Loucy (cell line): ENCODE measurements around the gene RPH3AL.
A peak's percentile ranks its signal among the peaks of the same experiment; 100 is the strongest.

ENCODE experiments used
- H2AFZ ChIP-seq: fragments of 200-600 bp; sonication (generic); 2 replicates; pipeline ENCODE4 v1.6.0; 2016; ENCODE audit warnings: antibody characterized with exemption, mild to moderate bottlenecking, low read length, moderate library complexity
- H3F3A ChIP-seq: fragments of 200-600 bp; 2 replicates; pipeline ENCODE4 v1.6.0; 2016; ENCODE audit warnings: antibody characterized with exemption, low read depth, mild to moderate bottlenecking
- H3K27me3 ChIP-seq: fragments of 200-600 bp; sonication (generic); 2 replicates; pipeline ENCODE4 v1.6.1; 2014; ENCODE audit warnings: low read length, mild to moderate bottlenecking; ENCODE audit not compliant: insufficient read depth, poor library complexity, severe bottlenecking
- H3K36me3 ChIP-seq: fragments of 200-600 bp; sonication (generic); 2 replicates; pipeline ENCODE4 v1.6.1; 2016; ENCODE audit warnings: low read length; ENCODE audit not compliant: insufficient read depth
- H3K4me1 ChIP-seq: fragments of 200-600 bp; sonication (generic); 2 replicates; pipeline ENCODE4 v1.5.1; 2014; ENCODE audit warnings: low read length, mild to moderate bottlenecking; ENCODE audit not compliant: insufficient read depth, poor library complexity, severe bottlenecking
- H3K4me2 ChIP-seq: fragments of 200-600 bp; sonication (generic); 2 replicates; pipeline ENCODE4 v1.6.0; 2014; ENCODE audit warnings: antibody characterized with exemption, low read length, low read depth, mild to moderate bottlenecking; ENCODE audit not compliant: poor library complexity, severe bottlenecking
- H3K4me3 ChIP-seq: fragments of 200-600 bp; sonication (generic); 2 replicates; pipeline ENCODE4 v1.5.1; 2014; ENCODE audit warnings: low read length, mild to moderate bottlenecking, mixed read lengths; ENCODE audit not compliant: poor library complexity, severe bottlenecking
- H3K79me2 ChIP-seq: fragments of 200-600 bp; sonication (generic); 2 replicates; pipeline ENCODE4 v1.6.1; 2014; ENCODE audit warnings: low read length; ENCODE audit not compliant: insufficient read depth
- H3K9ac ChIP-seq: fragments of 200-600 bp; sonication (generic); 2 replicates; pipeline ENCODE4 v1.6.0; 2014; ENCODE audit warnings: mild to moderate bottlenecking, low read depth, low read length, moderate library complexity; ENCODE audit not compliant: poor library complexity, severe bottlenecking
- H3K9me2 ChIP-seq: fragments of 200-600 bp; sonication (generic); replicated peaks from 2 replicates; pipeline ENCODE4 v1.6.1; 2016; ENCODE audit warnings: low read depth, low read length, mixed read lengths
- H3K9me3 ChIP-seq: fragments of 200-600 bp; sonication (generic); 2 replicates; pipeline ENCODE4 v1.6.1; 2014; ENCODE audit warnings: mild to moderate bottlenecking, antibody characterized with exemption, low read length, low read depth; ENCODE audit not compliant: insufficient read depth
- H4K20me1 ChIP-seq: fragments of 200-600 bp; sonication (generic); 2 replicates; pipeline ENCODE4 v1.6.0; 2014; ENCODE audit warnings: antibody characterized with exemption, low read length, mild to moderate bottlenecking; ENCODE audit not compliant: insufficient read depth, poor library complexity, severe bottlenecking
- EZH2phosphoT487 ChIP-seq: fragments of 200-600 bp; IDR thresholded peaks from 2 replicates; pipeline ENCODE4 v1.6.1; 2018; ENCODE audit warnings: antibody characterized with exemption, mild to moderate bottlenecking, moderate library complexity, borderline replicate concordance
- TF ChIP-seq, protein P1 (sequence below): fragments of 200-600 bp; sonication (generic); conservative IDR thresholded peaks from 2 replicates; pipeline ENCODE4 v1.5.1; 2014; ENCODE audit warnings: mild to moderate bottlenecking, antibody characterized with exemption, low read length

RPH3AL gene

DNA sequence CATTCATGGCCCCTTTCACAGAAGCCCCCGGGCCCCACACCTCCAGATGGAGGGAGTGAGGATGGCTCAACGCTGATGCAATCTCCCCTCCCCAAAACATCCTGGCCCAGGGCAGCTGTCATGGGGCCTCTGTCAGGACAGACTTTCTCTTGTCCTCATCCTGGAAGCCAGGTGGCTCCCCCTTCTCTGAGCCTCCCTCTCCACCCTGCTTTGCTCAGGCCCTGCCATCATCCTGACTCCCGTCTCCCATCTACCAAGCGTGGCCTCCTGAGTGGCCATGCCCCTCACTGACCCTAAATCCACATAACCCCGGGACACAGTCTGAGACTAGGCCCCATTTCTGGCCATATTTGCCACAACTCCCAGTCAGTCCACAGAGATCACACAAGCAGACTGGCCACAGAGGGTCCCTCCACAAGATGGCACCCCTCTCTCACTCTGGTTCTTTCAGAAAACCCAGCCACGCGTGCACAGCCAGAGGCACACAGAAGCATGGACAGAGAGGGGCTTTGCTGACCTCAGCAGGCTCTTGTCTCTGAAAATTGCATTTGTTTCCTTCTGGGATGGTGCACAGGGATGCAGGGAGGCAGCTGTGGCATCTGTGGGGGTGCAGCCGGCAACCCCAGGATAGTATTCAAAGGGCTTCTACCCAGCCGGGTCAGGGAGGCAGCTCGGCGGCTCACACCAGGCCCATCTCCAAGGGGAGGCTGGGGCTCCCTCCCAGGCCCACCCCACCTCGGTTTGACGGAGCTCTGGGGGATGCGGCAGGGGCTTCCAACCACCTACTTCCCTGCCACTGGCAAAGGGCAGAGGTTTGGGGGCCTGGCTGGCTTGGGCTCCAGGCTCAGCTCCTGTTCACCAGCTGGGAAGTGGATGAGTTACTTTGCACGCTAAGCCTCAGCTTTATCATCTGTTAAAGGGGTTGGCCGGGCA, 188.0 kb downstream of the RPH3AL start:
- H3K27me3 ChIP-seq = no peaks in the 10 kb centered on the region
- H3K4me3 ChIP-seq = no peak overlapping the region
- H3K36me3 ChIP-seq = no peaks in the 10 kb centered on the region
- H3K4me2 ChIP-seq = no peak overlapping the region
- H3K4me1 ChIP-seq = no peaks in the 10 kb centered on the region
- H3K9ac ChIP-seq = no peak overlapping the region
- H4K20me1 ChIP-seq = no peaks in the 10 kb centered on the region
- H3F3A ChIP-seq = no peaks in the 10 kb centered on the region
- peaks cover 4% of the 10 kb centered on the region; the same call in 1 of the 2 replicates for H3K9me3 ChIP-seq
- H3K79me2 ChIP-seq = no peaks in the 10 kb centered on the region
- H2AFZ ChIP-seq = no peak overlapping the region
- no peaks in the 10 kb centered on the region for H3K9me2 ChIP-seq
- no peak for TF ChIP-seq EZH2phosphoT487
- TF ChIP-seq, protein P1, sequence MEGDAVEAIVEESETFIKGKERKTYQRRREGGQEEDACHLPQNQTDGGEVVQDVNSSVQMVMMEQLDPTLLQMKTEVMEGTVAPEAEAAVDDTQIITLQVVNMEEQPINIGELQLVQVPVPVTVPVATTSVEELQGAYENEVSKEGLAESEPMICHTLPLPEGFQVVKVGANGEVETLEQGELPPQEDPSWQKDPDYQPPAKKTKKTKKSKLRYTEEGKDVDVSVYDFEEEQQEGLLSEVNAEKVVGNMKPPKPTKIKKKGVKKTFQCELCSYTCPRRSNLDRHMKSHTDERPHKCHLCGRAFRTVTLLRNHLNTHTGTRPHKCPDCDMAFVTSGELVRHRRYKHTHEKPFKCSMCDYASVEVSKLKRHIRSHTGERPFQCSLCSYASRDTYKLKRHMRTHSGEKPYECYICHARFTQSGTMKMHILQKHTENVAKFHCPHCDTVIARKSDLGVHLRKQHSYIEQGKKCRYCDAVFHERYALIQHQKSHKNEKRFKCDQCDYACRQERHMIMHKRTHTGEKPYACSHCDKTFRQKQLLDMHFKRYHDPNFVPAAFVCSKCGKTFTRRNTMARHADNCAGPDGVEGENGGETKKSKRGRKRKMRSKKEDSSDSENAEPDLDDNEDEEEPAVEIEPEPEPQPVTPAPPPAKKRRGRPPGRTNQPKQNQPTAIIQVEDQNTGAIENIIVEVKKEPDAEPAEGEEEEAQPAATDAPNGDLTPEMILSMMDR = peak; percentile 72

- Histone ChIP-seq H3F3A (no peaks in the 10 kb centered on the region), H3K9me3 (peaks cover 4% of the 10 kb centered on the region; the same call in 1 of the 2 replicates), H2AFZ (no peak overlapping the region), H3K9me2 (no peaks in the 10 kb centered on the region), H3K36me3 (no peaks in the 10 kb centered on the region), H3K4me3 (no peak overlapping the region), H3K79me2 (no peaks in the 10 kb centered on the region), H3K27me3 (no peaks in the 10 kb centered on the region), H3K4me1 (no peaks in the 10 kb centered on the region), H3K9ac (no peak overlapping the region), H4K20me1 (no peaks in the 10 kb centered on the region), H3K4me2 (no peak overlapping the region)
- TF ChIP-seq, protein P1 = no peak
- no peak for TF ChIP-seq EZH2phosphoT487
Measured at GRCh38 chr17:163514-164098, 189.0 kb downstream of the RPH3AL start.

DNA sequence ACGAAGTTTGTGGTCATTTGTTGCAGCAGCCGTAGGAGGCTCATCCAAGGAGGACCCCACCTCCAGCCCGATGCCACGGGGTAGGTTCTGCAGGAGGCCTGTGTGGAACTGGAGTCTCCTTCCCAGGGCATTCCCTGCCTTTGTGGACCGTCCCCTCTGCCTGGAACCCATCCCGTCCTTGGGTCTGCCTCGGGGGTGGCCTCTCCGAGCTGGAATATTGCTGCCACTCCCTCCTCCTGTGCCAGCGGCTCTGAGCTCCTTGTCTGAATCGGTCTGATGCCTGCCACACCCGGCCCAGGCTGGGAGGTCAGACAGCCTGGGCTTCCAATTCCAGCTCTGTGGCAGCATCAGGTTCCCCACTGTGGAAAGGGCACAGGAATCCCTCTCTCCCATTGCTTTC, 189.9 kb downstream of the RPH3AL start:
- Histone ChIP-seq H3K9me2 (no peaks in the 10 kb centered on the region), H3K4me2 (no peak overlapping the region), H3K9me3 (peaks cover 4% of the 10 kb centered on the region; the same call in 1 of the 2 replicates), H3K4me3 (no peak overlapping the region), H2AFZ (no peak overlapping the region), H4K20me1 (no peaks in the 10 kb centered on the region), H3K4me1 (no peaks in the 10 kb centered on the region), H3K9ac (no peak overlapping the region), H3K27me3 (no peaks in the 10 kb centered on the region), H3K79me2 (no peaks in the 10 kb centered on the region), H3F3A (no peaks in the 10 kb centered on the region), H3K36me3 (no peaks in the 10 kb centered on the region)
- no peak for TF ChIP-seq EZH2phosphoT487
- TF ChIP-seq, protein P1 = no peak
